Neuronal stem cell (in vitro differentiated cells): ENCODE data around the gene NSUN4.

Experiments
- DNase-seq: peaks from one replicate; pipeline ENCODE4 v3.0.0-alpha.2; 2013; ENCODE audit warnings: low spot score
- H2AFZ ChIP-seq: one replicate; pipeline ENCODE4 v1.6.1; 2013; ENCODE audit warnings: mild to moderate bottlenecking, low read length, inconsistent platforms
- H2AK5ac ChIP-seq: 2 replicates; pipeline ENCODE4 v1.6.1; 2013; ENCODE audit warnings: low read depth, mild to moderate bottlenecking, inconsistent platforms, low read length, moderate library complexity, mixed read lengths
- H2BK120ac ChIP-seq: 2 replicates; pipeline ENCODE4 v1.6.1; 2013; ENCODE audit warnings: low read depth, mild to moderate bottlenecking, inconsistent platforms, low read length, moderate library complexity, mixed read lengths
- H2BK12ac ChIP-seq: one replicate; pipeline ENCODE4 v1.6.1; 2013; ENCODE audit warnings: low read length, inconsistent platforms
- H2BK15ac ChIP-seq: 2 replicates; pipeline ENCODE4 v1.6.1; 2013; ENCODE audit warnings: mild to moderate bottlenecking, low read length, inconsistent platforms, mixed read lengths
- H2BK5ac ChIP-seq: one replicate; pipeline ENCODE4 v1.6.1; 2013; ENCODE audit warnings: inconsistent platforms, mild to moderate bottlenecking, low read length, moderate library complexity
- H3K14ac ChIP-seq: one replicate; pipeline ENCODE4 v1.6.1; 2013; ENCODE audit warnings: low read length, inconsistent platforms
- H3K18ac ChIP-seq: 2 replicates; pipeline ENCODE4 v1.6.1; 2013; ENCODE audit warnings: low read length, inconsistent platforms
- H3K23ac ChIP-seq: 2 replicates; pipeline ENCODE4 v1.6.1; 2013; ENCODE audit warnings: low read depth, mild to moderate bottlenecking, mixed read lengths, low read length, inconsistent platforms; ENCODE audit not compliant: poor library complexity
- H3K27ac ChIP-seq: replicated peaks from 3 replicates; pipeline ENCODE4 v1.5.1; 2013; ENCODE audit warnings: low read length, inconsistent platforms
- H3K27me3 ChIP-seq, 3 experiments: 2 replicates each; pipeline ENCODE4 v1.6.1; 2013; ENCODE audit warnings: low read length in 3 of 3, mild to moderate bottlenecking in 2 of 3, inconsistent platforms in 1 of 3, low read depth in 1 of 3, mixed read lengths in 1 of 3, moderate library complexity in 1 of 3; ENCODE audit not compliant: control insufficient read depth in 3 of 3, insufficient read depth in 3 of 3
- H3K36me3 ChIP-seq, 2 donors: replicated peaks in 1 of 2; 2 replicates each; pipeline ENCODE4 v1.6.1; 2013; ENCODE audit warnings: low read length in 2 of 2; ENCODE audit not compliant: control insufficient read depth in 2 of 2, insufficient read depth in 2 of 2
- H3K4ac ChIP-seq: 2 replicates; pipeline ENCODE4 v1.6.1; 2013; ENCODE audit warnings: inconsistent platforms, mild to moderate bottlenecking, low read length, moderate library complexity
- H3K4me1 ChIP-seq, 2 donors: 1 replicate in 1 of 2; 2 replicates in 1 of 2; pipeline ENCODE4 v1.6.1; 2013; ENCODE audit warnings: low read length in 2 of 2, low read depth in 1 of 2; ENCODE audit not compliant: control insufficient read depth in 2 of 2, insufficient read depth in 1 of 2
- H3K4me2 ChIP-seq: one replicate; pipeline ENCODE4 v1.6.1; 2013; ENCODE audit warnings: mild to moderate bottlenecking, low read length, inconsistent platforms; ENCODE audit not compliant: insufficient read depth, poor library complexity, severe bottlenecking
- H3K4me3 ChIP-seq, 2 donors: 2 replicates each; pipeline ENCODE4 v1.5.1; 2013; ENCODE audit warnings: low read length in 2 of 2, mild to moderate bottlenecking in 2 of 2, inconsistent platforms in 1 of 2, moderate library complexity in 1 of 2
- H3K79me1 ChIP-seq: one replicate; pipeline ENCODE4 v1.6.1; 2013; ENCODE audit warnings: low read depth, mild to moderate bottlenecking, inconsistent platforms, low read length, moderate library complexity
- H3K9ac ChIP-seq: one replicate; pipeline ENCODE4 v1.6.1; 2013; ENCODE audit warnings: mild to moderate bottlenecking, low read depth, low read length, inconsistent platforms; ENCODE audit not compliant: poor library complexity
- H3K9me3 ChIP-seq, 2 donors: replicated peaks in 1 of 2; 2 replicates each; pipeline versions ENCODE3 to v1.6.1; 2013; ENCODE audit warnings: low read length in 2 of 2, mild to moderate bottlenecking in 2 of 2, inconsistent platforms in 1 of 2, low read depth in 1 of 2, mixed read lengths in 1 of 2, moderate library complexity in 1 of 2; ENCODE audit not compliant: control insufficient read depth in 2 of 2, insufficient read depth in 1 of 2
- H4K8ac ChIP-seq: one replicate; pipeline ENCODE4 v1.6.1; 2013; ENCODE audit warnings: low read depth, mild to moderate bottlenecking, inconsistent platforms, low read length, moderate library complexity
- H4K91ac ChIP-seq: one replicate; pipeline ENCODE4 v1.6.1; 2013; ENCODE audit warnings: low read length, low read depth, mild to moderate bottlenecking, inconsistent platforms; ENCODE audit not compliant: poor library complexity
- WGBS, 2 donors: extraction: QIAGEN DNeasy Blood & Tissue Kit; methylation state at CpG; one replicate each; pipeline ENCODE4 v1.1.7; 2013; ENCODE audit warnings: missing lambda C conversion rate in 2 of 2, mixed read lengths in 1 of 2; ENCODE audit not compliant: insufficient read length in 2 of 2, insufficient replicate concordance in 1 of 2; ENCODE audit errors: extremely low coverage in 2 of 2; 5-methylcytosine and 5-hydroxymethylcytosine counted together

NSUN4 gene

DNA sequence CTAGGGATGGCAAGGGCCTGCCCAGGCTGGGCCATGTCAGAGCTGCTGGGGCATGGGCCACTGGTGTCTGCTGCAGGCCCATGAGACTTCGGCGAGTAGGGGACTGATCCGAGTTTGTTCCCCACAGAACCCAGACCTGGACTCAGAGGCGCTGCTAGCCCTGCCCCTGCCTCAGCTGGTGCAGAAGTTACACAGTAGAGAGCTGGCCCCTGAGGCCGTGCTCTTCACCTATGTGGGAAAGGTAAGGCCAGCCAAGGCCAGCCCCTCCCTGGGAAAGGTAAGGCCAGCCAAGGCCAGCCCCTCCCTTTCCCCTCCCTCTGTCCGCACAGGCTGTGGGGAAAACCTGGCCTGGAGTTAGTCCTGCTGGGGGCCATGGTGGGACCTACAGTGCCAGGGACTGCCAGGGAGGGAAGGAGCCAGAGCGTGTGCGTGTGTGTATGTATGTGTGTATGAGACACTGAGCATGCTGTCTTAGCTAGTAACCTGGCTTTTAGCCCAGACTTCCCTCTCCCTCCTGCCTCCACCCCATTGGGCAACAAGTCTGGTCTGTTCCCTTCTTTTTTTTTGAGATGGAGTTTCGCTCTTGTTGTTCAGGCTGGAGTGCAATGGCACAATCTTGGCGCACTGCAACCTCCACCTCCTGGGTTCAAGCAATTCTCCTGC lies 61.5 kb downstream of the NSUN4 start:
- DNase-seq = no peak

DNA sequence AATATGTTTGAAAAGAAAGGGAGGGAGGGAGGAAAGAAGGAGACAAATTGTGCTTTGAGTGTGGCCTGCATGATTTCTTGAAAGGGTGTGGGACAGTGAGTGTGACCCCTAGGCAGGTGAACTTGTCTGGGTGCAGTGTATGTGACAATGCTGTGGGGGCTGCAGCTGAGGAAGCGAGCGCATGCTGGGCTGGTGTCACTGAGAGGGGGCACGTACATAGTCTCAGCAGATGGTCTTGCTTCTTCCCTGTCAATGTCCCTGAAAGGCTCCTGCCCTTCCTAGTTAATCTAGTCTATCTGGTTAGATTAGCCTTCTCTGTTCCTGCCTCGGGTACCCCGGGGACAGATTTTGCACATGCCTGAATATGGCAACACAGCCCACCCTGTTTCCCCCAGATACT lies 63.3 kb downstream of the NSUN4 start:
- WGBS, 2 donors = no CpG with 5 or more reads among the region's 5 CpGs
- no peak overlapping the region for H3K14ac ChIP-seq
- H2AK5ac ChIP-seq = no peak overlapping the region

More for the DNA sequence above, 61.5 kb downstream of the NSUN4 start:
- H3K4me3 ChIP-seq = no peak overlapping the region
- H3K9me3 ChIP-seq = no peaks in the 10 kb centered on the region
- H2BK120ac ChIP-seq = no peak overlapping the region
- WGBS, 2 donors = no CpG with 5 or more reads among the region's 10 CpGs
- no peak overlapping the region for H3K14ac ChIP-seq
- H2AK5ac ChIP-seq = no peak overlapping the region
- no peak overlapping the region for H3K9ac ChIP-seq
- H3K27me3 ChIP-seq = peaks cover 0 to 25% (median 0%) of the 10 kb centered on the region in 3 experiments
- H4K91ac ChIP-seq = no peak overlapping the region
- no peak overlapping the region for H3K27ac ChIP-seq
- no peak overlapping the region for H3K4me2 ChIP-seq
- no peak overlapping the region for H2AFZ ChIP-seq
- no peak overlapping the region for H2BK5ac ChIP-seq
- peak overlapping the region; percentile 13 for H3K18ac ChIP-seq
- no peak overlapping the region for H2BK15ac ChIP-seq
- H3K79me1 ChIP-seq = no peaks in the 10 kb centered on the region
- H3K4me1 ChIP-seq = peaks cover 5 to 9% of the 10 kb centered on the region in 2 donors
- no peak overlapping the region for H3K4ac ChIP-seq
- no peak overlapping the region for H4K8ac ChIP-seq
- H3K23ac ChIP-seq = peak overlapping the region; percentile 77
- no peak overlapping the region for H2BK12ac ChIP-seq
- H3K36me3 ChIP-seq = peaks cover 0 to 2% of the 10 kb centered on the region in 2 donors

DNA sequence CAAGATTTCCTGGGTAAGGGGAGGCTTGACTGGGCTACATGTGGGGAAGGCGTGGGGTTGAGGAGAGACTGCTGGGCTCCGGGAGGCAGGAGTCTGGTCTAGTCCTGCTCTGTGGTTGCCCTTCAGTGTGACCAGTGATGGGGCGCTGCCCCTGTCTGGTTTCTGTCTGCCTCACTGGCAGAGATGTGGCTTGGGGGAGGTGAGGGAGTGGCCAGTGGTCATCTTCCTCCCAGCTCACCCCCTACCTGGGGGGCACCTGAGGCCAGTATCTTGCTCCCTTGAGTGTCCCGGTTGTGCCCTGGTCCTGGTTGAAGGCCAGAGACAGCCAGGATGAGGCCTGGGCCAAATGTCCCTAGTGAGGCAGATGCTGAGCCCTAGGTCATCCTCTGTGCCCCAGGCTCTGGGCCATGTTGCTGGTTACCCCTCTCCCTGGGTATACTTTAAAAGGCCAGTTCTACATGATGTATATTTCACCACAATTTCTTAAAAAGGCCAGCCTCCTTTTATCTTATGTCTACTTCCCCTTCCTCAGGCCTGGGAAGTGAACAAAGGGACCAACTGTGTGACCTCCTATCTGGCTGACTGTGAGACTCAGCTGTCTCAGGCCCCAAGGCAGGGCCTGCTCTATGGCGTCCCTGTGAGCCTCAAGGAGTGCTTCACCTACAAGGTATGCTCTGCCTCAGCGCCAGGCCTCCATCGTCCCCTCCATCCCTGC lies 64.0 kb downstream of the NSUN4 start:
- H3K4me1 ChIP-seq = peaks cover 5 to 18% of the 10 kb centered on the region in 2 donors
- H3K9ac ChIP-seq = peak overlapping the region; percentile 24
- H3K14ac ChIP-seq = no peak overlapping the region
- no CpG with 5 or more reads among the region's 7 CpGs for WGBS, 2 donors
- H3K9me3 ChIP-seq = no peaks in the 10 kb centered on the region
- H2BK12ac ChIP-seq = no peak overlapping the region
- H4K8ac ChIP-seq = no peak overlapping the region
- H2AK5ac ChIP-seq = peak overlapping the region; percentile 96
- H3K23ac ChIP-seq = no peak overlapping the region
- DNase-seq = no peak
- peaks cover 0 to 13% (median 0%) of the 10 kb centered on the region in 3 experiments for H3K27me3 ChIP-seq
- H2BK120ac ChIP-seq = no peak overlapping the region
- H3K36me3 ChIP-seq = peaks cover 0 to 4% of the 10 kb centered on the region in 2 donors
- H3K4me2 ChIP-seq = no peak overlapping the region
- no peak overlapping the region for H3K4ac ChIP-seq
- H2AFZ ChIP-seq = no peak overlapping the region
- no peaks in the 10 kb centered on the region for H3K79me1 ChIP-seq
- no peak overlapping the region for H3K18ac ChIP-seq
- H2BK5ac ChIP-seq = peak overlapping the region; percentile 10
- no peak overlapping the region for H4K91ac ChIP-seq
- peak overlapping the region; percentile 66 for H2BK15ac ChIP-seq
- H3K4me3 ChIP-seq = no peak overlapping the region
- no peak overlapping the region for H3K27ac ChIP-seq

More for the DNA sequence above, 63.3 kb downstream of the NSUN4 start:
- no peak for DNase-seq
- Histone ChIP-seq H2BK12ac (no peak overlapping the region), H3K4ac (no peak overlapping the region), H3K4me2 (no peak overlapping the region), H3K36me3 (peaks cover 0 to 4% of the 10 kb centered on the region in 2 donors), H3K9me3 (no peaks in the 10 kb centered on the region), H3K4me3 (no peak overlapping the region), H3K9ac (no peak overlapping the region), H3K79me1 (no peaks in the 10 kb centered on the region), H3K18ac (no peak overlapping the region), H3K27me3 (peaks cover 0 to 20% (median 0%) of the 10 kb centered on the region in 3 experiments), H2BK5ac (no peak overlapping the region), H2BK120ac (no peak overlapping the region), H4K91ac (no peak overlapping the region), H4K8ac (no peak overlapping the region), H2BK15ac (no peak overlapping the region), H3K27ac (no peak overlapping the region), H2AFZ (no peak overlapping the region), H3K4me1 (peaks cover 5 to 18% of the 10 kb centered on the region in 2 donors), H3K23ac (no peak overlapping the region)

DNA sequence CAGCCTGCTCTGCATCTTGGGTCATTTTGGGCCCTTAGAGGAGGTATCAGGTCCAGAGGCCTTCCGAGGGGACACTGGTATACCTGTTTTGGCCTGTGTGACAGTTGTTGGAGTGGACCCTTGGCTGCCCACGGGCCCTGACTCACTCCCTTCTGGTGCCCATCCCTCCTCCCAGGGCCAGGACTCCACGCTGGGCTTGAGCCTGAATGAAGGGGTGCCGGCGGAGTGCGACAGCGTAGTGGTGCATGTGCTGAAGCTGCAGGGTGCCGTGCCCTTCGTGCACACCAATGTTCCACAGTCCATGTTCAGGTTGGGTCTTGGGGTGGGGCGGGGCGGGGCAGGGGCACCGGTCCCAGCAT lies 64.6 kb downstream of the NSUN4 start:
- H3K27me3 ChIP-seq = peaks cover 0 to 12% (median 0%) of the 10 kb centered on the region in 3 experiments
- no peak overlapping the region for H3K14ac ChIP-seq
- H4K8ac ChIP-seq = no peak overlapping the region
- no peak overlapping the region for H3K4me2 ChIP-seq
- H3K9me3 ChIP-seq = no peaks in the 10 kb centered on the region
- H3K18ac ChIP-seq = peak overlapping the region; percentile 30
- WGBS, 2 donors = no CpG with 5 or more reads among the region's 12 CpGs
- H4K91ac ChIP-seq = no peak overlapping the region
- no peak overlapping the region for H2BK12ac ChIP-seq
- H3K36me3 ChIP-seq = peaks cover 0 to 4% of the 10 kb centered on the region in 2 donors
- H3K4me1 ChIP-seq = peaks cover 5 to 18% of the 10 kb centered on the region in 2 donors
- H2AK5ac ChIP-seq = peak overlapping the region; percentile 96
- no peak for DNase-seq
- H3K4me3 ChIP-seq = no peak overlapping the region
- no peak overlapping the region for H3K27ac ChIP-seq
- peak overlapping the region; percentile 10 for H2BK5ac ChIP-seq
- no peaks in the 10 kb centered on the region for H3K79me1 ChIP-seq
- peak overlapping the region; percentile 53 for H3K23ac ChIP-seq
- no peak overlapping the region for H2AFZ ChIP-seq
- peak overlapping the region; percentile 24 for H3K9ac ChIP-seq
- H2BK120ac ChIP-seq = no peak overlapping the region
- no peak overlapping the region for H3K4ac ChIP-seq
- peak overlapping the region; percentile 66 for H2BK15ac ChIP-seq
